Measurements from ENCODE around the gene MRPL58. TPM values are rescaled to one million over a fixed set of nuclear protein-coding genes. Genes with fewer than 3 reads are reported as not detected.

The MRPL58 gene
- total RNA-seq, 1 donor, result 23.5 TPM

DNA sequence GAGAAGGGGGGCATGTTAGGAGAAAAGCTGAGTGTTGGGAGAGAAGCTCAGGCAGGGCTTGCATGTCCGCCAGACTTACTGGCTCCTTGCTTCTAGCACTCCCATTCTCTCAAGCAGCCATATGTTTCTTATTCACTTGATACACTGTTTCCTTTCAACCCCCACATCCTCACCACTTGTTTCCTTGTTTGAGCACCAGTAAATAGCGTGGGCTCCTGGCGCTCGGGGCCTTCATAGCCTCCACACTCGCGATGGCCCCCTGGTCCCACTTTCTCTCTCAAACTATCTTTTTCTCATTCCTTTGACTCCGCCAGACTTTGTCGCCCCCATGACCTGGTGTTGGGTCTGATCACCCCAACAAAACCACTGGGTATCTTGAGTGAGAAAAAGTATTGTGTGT, 17.7 kb downstream of the MRPL58 start:
- H4K20me1 ChIP-seq (ENCODE audit: insufficient read depth, low read length), result no peaks in the 10 kb centered on the region
- no peaks in the 10 kb centered on the region for H3K79me2 ChIP-seq (ENCODE audit: insufficient read depth, low read length)
- DNase-seq (ENCODE audit: insufficient read length, low spot score, missing footprints), result no peak
- no peak overlapping the region for H3K27ac ChIP-seq (ENCODE audit: low read depth, low read length)
- no peaks in the 10 kb centered on the region for H3K27me3 ChIP-seq (ENCODE audit: insufficient read depth, low read length)
- no peak overlapping the region for H3K4me3 ChIP-seq (ENCODE audit: insufficient read depth, low read length)
- no peaks in the 10 kb centered on the region for H3K9me3 ChIP-seq (ENCODE audit: low read depth, low read length)
- H3K36me3 ChIP-seq (ENCODE audit: insufficient read depth, low read length), result no peaks in the 10 kb centered on the region
- H2AFZ ChIP-seq (ENCODE audit: low read length), result no peak overlapping the region
- H3K4me1 ChIP-seq (ENCODE audit: insufficient read depth, low read length), result peaks cover 17% of the 10 kb centered on the region
- no peak overlapping the region for H3K4me2 ChIP-seq (ENCODE audit: insufficient read depth, low read length)
- TF ChIP-seq, protein P1, sequence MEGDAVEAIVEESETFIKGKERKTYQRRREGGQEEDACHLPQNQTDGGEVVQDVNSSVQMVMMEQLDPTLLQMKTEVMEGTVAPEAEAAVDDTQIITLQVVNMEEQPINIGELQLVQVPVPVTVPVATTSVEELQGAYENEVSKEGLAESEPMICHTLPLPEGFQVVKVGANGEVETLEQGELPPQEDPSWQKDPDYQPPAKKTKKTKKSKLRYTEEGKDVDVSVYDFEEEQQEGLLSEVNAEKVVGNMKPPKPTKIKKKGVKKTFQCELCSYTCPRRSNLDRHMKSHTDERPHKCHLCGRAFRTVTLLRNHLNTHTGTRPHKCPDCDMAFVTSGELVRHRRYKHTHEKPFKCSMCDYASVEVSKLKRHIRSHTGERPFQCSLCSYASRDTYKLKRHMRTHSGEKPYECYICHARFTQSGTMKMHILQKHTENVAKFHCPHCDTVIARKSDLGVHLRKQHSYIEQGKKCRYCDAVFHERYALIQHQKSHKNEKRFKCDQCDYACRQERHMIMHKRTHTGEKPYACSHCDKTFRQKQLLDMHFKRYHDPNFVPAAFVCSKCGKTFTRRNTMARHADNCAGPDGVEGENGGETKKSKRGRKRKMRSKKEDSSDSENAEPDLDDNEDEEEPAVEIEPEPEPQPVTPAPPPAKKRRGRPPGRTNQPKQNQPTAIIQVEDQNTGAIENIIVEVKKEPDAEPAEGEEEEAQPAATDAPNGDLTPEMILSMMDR (IDR thresholded peaks at IDR 0.05; ENCODE audit: extremely low read depth, low read depth, low read length), result no peak

DNA sequence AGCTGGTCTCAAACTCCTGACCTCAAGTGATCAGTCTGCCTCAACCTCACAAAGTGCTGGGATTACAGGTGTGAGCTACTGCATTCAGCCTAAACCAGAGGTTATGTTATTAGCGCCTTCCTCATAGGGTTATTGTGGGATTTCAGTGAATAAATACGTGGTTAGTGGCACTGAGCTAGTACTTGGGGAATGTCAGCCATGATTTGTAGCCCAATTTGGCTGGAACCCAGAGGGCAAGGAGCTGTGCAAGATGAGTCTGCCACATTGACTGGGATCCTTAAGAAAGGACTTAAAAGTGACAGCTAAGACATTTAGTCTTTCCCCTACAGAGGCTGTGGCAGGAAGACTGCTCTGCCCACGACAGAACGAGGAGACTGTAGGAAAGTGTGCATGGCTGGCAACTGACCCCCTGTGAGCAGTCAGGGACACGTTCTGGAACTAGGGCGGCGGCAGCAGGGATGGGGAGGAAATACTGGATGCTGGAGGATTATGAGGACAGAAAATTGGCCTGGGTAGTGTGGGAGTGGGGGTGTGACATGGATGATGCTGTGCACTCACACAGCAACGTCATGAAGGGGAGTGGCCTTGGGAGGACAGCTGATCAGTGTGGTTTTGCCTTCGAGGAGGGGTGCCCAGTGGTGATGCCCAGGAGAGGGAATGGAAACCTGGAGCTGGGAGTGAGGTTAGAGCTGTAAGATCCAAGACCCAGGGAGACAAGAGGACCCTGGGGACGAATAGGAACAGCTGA, 19.7 kb downstream of the MRPL58 start:
- no peaks in the 10 kb centered on the region for H3K79me2 ChIP-seq (ENCODE audit: insufficient read depth, low read length)
- no peaks in the 10 kb centered on the region for H3K27me3 ChIP-seq (ENCODE audit: insufficient read depth, low read length)
- peak overlapping the region; percentile 93 for H3K4me3 ChIP-seq (ENCODE audit: insufficient read depth, low read length)
- TF ChIP-seq, protein P1 (IDR thresholded peaks at IDR 0.05; ENCODE audit: extremely low read depth, low read depth, low read length), result no peak
- H3K27ac ChIP-seq (ENCODE audit: low read depth, low read length), result peak overlapping the region; percentile 89
- H3K36me3 ChIP-seq (ENCODE audit: insufficient read depth, low read length), result no peaks in the 10 kb centered on the region
- peak overlapping the region; percentile 91 for H3K4me2 ChIP-seq (ENCODE audit: insufficient read depth, low read length)
- H3K9me3 ChIP-seq (ENCODE audit: low read depth, low read length), result no peaks in the 10 kb centered on the region
- DNase-seq (ENCODE audit: insufficient read length, low spot score, missing footprints), result peak; percentile 96
- peaks cover 17% of the 10 kb centered on the region for H3K4me1 ChIP-seq (ENCODE audit: insufficient read depth, low read length)
- H4K20me1 ChIP-seq (ENCODE audit: insufficient read depth, low read length), result no peaks in the 10 kb centered on the region
- peak overlapping the region; percentile 94 for H2AFZ ChIP-seq (ENCODE audit: low read length)

DNA sequence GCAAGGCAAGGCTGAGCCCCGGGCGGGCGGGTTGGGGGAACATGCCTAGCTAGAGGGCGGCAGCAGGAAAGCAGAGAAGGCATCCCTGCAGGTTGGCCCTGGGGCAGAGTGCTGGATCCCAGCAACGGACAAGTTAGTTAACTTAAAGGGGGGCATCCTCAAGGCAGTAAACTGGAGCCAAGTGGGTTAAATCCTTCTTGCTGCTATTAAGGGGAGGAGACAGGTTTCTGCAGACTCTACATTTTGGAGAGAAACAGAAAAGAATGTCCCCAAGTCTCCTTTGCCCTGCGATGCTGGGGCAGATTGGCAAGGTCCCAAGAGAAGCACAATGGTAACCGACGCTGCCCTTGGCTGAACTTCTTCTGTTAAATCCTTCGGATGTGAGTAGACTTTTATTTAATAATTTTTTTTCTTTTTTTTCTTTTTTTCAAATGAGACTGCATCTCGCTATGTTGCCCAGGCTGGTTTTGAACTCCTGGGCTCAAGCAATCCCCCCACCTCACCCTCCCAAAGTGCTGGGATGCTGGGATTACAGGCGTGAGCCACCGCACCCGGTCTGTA, 20.3 kb downstream of the MRPL58 start:
- Histone ChIP-seq H2AFZ (ENCODE audit: low read length) (peak overlapping the region; percentile 94), H3K27me3 (ENCODE audit: insufficient read depth, low read length) (no peaks in the 10 kb centered on the region), H3K4me3 (ENCODE audit: insufficient read depth, low read length) (peak overlapping the region; percentile 93), H3K9me3 (ENCODE audit: low read depth, low read length) (no peaks in the 10 kb centered on the region), H3K36me3 (ENCODE audit: insufficient read depth, low read length) (no peaks in the 10 kb centered on the region), H3K4me2 (ENCODE audit: insufficient read depth, low read length) (peak overlapping the region; percentile 91), H3K4me1 (ENCODE audit: insufficient read depth, low read length) (peaks cover 17% of the 10 kb centered on the region), H3K79me2 (ENCODE audit: insufficient read depth, low read length) (no peaks in the 10 kb centered on the region), H3K27ac (ENCODE audit: low read depth, low read length) (peak overlapping the region; percentile 96), H4K20me1 (ENCODE audit: insufficient read depth, low read length) (no peaks in the 10 kb centered on the region)
- DNase-seq (ENCODE audit: insufficient read length, low spot score, missing footprints), result peak; percentile 74
- TF ChIP-seq, protein P1 (IDR thresholded peaks at IDR 0.05; ENCODE audit: extremely low read depth, low read depth, low read length), result no peak

Measured in osteoblast (primary cell).